ENCODE measurements around the gene CARD19.

CARD19 gene, protein sequence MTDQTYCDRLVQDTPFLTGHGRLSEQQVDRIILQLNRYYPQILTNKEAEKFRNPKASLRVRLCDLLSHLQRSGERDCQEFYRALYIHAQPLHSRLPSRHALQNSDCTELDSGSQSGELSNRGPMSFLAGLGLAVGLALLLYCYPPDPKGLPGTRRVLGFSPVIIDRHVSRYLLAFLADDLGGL

DNA sequence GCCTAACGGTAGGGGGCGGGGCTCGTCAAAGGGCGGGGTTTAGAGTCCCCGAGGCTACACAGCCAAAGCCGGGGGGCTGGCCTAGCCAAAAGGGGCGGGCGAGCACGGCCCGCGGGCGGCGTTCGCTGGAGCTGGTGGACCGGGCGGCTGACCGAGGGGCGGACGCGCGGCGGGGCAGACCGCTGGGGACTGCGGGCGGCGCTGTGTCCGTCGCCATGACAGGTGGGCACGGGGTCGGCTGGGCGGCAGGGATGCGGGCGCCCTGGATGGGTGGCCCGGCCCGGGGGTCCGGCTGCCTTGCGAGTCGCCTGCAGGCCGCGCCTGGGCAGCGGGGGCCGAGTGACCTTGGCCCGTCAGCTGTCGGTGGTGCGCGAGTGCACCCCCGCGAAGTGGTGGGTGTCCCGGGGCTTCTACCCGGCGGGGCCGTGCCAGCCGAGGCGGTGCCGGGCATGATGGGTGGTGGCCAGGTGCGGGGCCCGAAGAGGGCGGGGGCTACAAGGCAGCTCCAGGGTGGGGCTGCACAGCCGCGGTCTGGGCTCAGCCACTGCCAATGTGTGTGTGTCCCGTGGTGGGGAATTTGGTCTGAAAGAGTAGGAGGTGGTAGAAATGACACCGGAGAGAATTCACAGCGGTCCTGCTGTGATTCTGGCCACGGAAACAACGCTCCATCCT, at the start of gene CARD19:
Gene CARD19, plus strand, starts transcription at position 87 of the 672 bp plus-strand sequence. Its CDS starts 129 bp downstream, at position 216.
- DNase-seq = peak; percentile 50

DNA sequence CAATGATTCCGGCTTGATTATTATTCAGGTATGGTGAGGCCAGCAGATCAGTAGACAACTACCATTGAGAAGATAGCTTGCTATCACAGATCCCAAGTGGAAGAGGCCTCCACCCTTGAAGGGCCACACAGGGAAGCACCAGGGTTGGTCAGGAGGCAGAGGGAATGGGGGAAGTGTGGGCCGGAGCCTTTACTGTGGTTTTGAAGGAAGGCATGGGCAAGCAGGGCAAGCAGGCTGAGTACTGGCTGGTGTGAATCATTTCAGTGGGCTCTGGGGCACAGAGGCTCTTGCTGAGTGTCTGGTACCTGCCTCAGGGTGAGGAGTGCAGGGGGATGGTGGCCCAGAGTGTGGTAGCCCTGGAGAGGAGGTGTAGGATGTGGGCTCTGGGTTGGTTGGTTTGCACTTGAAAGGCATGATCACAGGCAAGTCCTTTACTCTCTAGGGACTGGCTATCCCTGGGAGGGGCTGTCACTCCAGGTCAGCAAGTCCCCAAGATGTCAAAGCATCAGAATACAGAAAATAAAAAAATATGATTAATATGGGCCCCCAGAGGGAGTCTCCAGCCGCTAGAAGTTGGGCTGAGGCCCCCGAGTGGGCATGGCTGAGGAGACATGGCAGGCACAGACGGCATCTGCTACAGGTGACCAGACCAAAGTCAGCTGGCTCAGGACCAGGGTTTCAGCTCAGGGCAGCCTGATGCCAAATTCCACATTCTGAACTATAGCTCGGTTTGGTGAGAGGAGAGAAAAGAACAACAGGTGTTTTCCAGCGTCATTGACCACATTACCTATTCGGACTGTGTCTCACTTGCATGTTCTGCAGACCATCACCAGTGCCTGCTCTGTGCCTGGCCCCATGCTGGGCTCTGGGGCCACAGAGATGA, 47.2 kb upstream of the CARD19 start:
- no peak for DNase-seq

DNA sequence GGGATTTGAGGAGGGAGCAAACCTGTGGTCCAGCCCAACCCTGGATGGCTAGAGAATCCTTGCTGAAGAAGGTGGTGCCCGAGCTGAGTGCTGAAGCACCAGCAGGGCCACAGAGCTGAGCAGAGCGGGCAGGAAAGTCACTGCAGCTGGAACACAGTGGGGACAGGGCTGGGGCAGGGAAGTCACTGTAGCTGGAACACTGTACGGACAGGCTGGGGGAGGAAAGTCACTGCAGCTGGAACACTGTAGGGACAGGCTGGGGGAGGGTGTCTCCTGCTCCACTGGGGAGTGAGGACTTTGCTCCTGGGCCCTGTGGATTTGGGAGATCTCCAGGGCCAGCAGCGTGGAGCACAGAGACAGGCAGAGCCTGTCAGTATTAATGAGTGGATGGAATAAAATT, 46.5 kb upstream of the CARD19 start:
- no peak for DNase-seq

DNA sequence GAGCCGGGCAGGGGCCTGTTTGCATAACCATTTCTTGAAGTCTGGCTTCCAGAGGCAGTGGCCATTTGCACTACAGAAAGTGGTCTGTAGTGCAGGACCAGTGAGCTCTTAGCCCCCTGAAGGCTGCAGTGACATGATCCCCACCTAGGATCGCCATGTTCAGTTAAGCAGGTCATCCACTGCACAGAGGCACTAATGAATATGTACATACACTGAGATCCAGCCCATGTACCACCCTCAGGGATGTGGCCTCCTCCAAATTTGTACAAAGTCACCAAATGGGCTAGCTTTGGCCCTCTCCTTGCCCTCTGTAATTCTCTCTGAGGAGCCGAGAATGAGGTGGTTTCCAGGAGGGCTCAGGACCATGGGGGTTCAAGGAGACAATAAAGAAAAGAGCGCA, 45.8 kb upstream of the CARD19 start:
- no peak for DNase-seq

- no peak for DNase-seq
Measured at GRCh38 chr9:93051680-93052089, 44.3 kb upstream of the CARD19 start.

GRCh38 chr9:93052791-93053540, 43.1 kb upstream of the CARD19 start:
- peak; percentile 25 for DNase-seq

- no peak for DNase-seq
Measured at GRCh38 chr9:93053781-93054331, 42.2 kb upstream of the CARD19 start.

DNA sequence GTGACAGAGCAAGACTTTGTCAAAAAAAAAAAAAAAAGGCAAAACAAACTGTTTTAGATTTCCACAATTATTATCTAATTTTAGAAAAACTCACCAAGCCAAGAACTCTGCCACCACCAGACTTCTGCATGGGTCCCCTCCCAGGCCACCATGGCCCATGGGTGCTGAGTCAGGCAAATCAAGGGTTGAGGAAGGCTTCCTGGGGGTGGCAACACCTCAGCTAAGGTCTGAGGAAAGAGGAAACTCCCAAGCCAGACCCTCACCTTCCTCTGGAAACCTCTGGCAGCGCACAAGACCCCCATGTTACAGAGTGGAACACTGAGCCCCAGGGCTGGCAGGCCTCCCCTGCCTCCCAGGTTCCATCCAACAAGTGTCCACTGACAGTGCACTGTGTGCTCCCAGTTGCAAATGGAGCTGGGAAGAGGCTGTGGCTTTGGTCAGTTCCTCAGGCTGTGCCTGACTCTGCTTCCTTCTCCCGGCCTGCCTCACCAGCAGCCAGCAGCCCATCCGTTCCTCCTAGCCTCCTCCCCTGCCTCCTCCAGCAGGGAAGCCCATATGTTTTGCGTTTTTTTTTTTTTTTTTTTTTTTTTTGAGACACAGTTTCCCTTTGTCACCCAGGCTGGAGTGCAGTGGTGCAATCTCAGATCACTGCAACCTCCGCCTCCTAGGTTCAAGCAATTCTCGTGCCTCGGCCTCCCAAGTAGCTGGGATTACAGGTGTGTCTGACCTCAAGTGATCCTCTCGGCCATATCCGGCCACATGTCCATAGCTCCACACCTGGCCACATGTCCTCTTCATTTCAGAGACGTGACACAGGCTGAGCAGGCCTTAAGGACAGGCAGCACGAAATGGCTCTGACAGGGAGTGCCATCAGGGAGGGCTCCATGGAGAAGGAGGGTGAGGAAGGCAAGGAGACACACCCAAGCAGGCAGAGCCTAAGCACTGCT, 41.0 kb upstream of the CARD19 start:
- DNase-seq = no peak

DNA sequence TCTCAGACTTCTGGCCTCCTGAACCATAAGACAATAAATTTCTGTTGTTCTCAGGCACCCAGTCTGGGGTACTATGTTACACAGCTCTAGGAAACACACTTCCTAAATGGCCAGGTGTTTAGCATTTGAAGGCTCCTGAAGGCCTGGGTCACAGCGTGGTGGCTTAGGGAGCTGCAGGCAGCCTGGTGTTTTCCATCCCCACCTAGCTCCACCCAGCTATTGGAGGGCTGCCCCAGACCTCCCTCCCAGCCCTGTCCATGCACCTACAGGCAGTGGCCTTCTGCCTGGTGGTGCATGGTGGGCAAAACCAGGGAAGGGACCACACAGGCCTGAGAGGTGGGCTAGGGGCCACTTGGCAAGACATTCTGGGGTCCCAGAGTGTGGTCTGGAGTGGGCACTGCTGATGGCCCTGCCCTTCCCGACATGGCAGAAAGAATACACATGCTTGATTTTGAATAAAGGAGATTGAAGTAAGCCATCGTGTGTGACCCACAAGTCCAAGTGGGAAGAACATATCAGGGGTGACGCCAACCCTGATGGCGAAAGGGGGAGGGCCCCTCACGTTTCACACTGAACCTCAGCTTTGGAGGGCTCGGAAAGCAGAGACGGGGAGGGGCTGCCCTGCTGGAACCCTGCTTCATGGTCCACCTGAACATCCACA, 38.8 kb upstream of the CARD19 start:
- DNase-seq = no peak

GRCh38 chr9:93057703-93058354, 38.2 kb upstream of the CARD19 start:
- no peak for DNase-seq

DNA sequence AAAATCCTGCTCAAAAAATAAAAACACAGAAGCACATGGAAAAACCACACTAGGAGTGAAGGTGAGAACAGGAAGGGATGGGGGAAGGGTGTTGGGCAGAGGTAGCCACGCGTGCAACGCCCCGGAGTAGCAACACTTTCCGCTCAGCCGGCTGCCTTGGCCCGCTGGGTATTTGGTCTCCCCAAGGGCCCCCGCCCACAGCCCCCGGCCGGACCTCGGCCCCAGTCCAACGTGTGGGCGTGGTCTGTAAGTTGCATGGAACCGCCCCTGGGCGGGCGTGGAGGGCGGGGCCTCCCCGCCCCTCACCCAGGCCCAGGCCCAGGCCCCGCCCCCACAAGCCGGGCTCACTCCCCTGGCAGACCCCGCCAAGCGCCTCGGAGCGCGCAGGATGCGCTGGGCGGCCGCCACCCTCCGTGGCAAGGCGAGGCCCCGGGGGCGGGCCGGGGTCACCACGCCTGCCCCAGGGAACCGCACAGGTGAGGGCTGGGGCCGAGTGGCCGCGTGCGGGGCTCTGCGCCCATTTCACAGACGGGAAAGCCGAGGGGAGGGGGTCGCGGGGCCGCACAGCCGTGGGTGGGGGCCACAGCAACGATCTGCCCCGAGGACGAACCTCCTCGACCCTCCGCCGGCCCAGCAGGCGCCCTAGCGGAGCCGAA, 37.5 kb upstream of the CARD19 start, which contains the start of gene SUSD3:
Gene SUSD3, plus strand, starts transcription at position 347 of the 656 bp plus-strand sequence. Its CDS starts 42 bp downstream, at position 389.
- DNase-seq = peak; percentile 61

- DNase-seq = no peak
Measured at GRCh38 chr9:93059011-93059714, 36.9 kb upstream of the CARD19 start.

DNA sequence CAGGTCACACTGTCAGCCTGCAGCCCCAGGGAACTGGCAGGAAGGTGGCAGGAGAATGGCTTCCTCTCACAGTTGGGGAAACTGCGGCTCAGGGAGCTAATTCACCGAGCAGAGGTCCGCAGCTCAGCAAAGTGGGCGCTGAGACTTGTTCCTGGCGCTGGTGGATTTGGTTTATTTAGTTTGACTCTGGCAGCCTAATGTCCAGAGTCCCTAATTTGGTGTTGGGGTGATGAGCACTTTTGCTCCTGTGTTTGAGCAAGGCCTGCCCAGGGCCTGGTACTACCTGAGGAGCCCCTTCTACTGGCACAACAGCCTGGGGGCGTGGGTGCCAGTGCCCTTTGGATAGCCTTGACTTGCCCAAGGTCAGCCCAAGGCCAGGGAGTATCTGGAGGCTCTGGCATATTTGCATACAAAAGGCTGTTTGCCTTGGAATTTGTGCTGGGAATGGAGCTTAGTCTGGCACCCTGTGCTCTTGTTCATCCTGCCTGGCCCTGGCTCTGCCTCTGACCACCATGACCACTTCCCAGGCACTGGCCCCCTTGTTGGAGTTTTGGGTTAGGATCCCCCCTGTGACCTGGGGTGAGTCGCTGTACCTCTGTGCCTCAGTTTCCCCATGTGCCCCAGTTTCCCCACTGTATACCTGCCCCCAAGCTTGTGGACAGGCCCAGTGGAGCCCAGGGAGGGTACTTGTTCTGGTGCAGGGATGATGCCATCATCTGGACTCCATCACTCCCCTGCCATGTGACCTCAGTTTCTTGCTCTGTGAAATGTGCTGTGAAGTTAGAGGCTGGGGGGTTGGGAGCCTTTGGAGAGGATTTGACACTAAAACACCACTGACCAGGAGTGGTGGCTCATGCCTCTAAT, 36.1 kb upstream of the CARD19 start:
- DNase-seq = no peak

- DNase-seq = no peak
Measured at GRCh38 chr9:93060746-93061259, 35.2 kb upstream of the CARD19 start.

GRCh38 chr9:93061260-93061751, 34.7 kb upstream of the CARD19 start:
- no peak for DNase-seq

DNA sequence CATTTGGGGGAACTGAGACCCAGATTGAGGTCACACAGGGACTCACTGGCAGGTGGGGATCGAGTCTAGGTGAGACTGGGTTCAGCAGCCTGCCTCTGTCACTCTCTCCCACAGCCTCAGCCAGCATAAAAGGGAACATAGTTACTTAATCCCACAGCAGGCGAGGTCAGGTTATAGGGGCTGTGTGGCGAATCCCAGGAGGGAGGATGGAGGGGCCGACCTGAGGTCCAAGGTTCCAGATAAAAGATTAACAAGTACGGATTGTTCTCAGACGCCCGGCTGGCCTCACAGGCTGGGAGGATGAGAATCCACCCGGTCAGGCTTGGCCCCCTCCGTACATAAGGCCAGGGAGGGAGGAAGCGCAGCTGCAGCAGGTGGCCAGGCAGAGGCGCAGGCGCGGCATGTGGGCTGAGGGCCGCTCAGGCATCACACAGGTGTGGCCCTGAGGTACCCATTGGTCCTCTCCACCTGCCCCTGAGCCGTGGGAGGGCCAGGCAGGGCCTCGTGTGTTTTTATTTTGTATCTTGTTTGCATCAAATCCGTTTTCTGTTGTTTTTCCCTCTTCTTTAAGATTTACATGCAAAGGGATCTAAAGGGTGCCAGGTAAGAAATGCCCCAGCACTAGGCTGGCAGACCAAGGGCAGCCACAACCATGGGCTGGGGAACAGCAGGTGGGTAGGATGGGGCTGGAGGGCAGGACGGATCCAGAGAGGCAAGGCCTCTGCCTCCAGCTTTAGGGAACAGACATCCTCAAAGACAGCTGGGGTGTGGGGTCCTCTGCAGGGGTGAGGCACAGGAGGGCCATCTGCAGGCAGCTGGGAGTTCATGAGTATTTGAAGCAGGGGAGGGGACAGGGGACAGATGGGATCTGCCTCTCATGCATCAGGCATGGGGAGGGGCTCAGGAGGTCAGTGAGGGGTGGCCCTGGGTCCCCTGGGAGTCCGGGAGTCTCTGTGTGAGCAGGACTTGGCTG, 33.9 kb upstream of the CARD19 start:
- peak; percentile 70 for DNase-seq

All from NCI-H82 (cell line).